Spleen (tissue), 7 donors: ENCODE results near the gene EOGT.

Source experiments
- POLR2A ChIP-seq, 3 donors: fragments of 450-650 bp; IDR thresholded peaks; one replicate each; pipeline ENCODE4 v1.5.1; 2017; ENCODE audit warnings: antibody characterized with exemption in 3 of 3, mild to moderate bottlenecking in 1 of 3
- POLR2AphosphoS5 ChIP-seq, 3 donors: sonication (generic); formaldehyde crosslinking; IDR thresholded peaks; one replicate each; pipeline ENCODE4 v1.5.1; 2017; ENCODE audit warnings: antibody characterized with exemption in 3 of 3
- TF ChIP-seq, protein P1 (sequence below), 11 experiments: fragments of 200-600 bp in 7 of 11; fragments of 450-650 bp in 4 of 11; sonication (generic) in 4 of 11; IDR thresholded peaks in 8 of 11; conservative IDR thresholded peaks in 3 of 11; 1 replicate in 7 of 11; 2 replicates in 4 of 11; pipeline versions ENCODE4 v1.4.0 to v1.8.0; 2016 to 2021; ENCODE audit warnings: antibody characterized with exemption in 11 of 11, inconsistent platforms in 4 of 11, mild to moderate bottlenecking in 1 of 11
- donor health status: DM: no; HTN: no; CAD: no; lungs with moderate emphysema.
- donor health status: DM: no; HTN: no; CAD: no.
- donor health status: DM: no; HTN: no; CAD: no.

DNA sequence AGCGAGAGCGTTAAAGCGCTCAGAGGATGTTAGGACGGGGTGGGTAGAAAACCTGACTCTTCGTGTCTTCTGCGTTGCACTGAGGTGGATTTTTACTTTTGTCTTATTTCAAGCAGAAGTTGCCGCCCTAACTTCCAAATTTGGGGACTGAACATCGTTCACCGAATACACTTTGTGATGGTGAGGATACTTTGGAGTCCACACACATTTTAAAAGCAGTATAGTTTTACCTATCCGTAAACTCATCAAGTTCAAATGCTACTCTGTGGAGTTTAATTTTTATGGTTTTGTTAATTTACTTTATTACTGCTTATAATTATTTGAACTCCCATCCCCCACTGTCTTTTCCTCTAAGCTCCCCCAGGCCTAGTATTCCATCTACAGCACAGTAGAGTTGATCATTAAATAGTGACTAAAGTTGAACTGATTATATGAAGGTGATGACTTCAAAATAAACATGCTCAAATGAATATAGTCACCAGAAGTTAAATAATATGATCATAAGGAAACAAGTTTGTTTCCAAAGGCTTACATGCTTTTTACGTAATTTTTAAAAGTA lies 617 bp upstream of the EOGT start:
- TF ChIP-seq, protein P1, sequence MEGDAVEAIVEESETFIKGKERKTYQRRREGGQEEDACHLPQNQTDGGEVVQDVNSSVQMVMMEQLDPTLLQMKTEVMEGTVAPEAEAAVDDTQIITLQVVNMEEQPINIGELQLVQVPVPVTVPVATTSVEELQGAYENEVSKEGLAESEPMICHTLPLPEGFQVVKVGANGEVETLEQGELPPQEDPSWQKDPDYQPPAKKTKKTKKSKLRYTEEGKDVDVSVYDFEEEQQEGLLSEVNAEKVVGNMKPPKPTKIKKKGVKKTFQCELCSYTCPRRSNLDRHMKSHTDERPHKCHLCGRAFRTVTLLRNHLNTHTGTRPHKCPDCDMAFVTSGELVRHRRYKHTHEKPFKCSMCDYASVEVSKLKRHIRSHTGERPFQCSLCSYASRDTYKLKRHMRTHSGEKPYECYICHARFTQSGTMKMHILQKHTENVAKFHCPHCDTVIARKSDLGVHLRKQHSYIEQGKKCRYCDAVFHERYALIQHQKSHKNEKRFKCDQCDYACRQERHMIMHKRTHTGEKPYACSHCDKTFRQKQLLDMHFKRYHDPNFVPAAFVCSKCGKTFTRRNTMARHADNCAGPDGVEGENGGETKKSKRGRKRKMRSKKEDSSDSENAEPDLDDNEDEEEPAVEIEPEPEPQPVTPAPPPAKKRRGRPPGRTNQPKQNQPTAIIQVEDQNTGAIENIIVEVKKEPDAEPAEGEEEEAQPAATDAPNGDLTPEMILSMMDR (IDR thresholded peaks at IDR 0.05 in 8 of 11, conservative IDR thresholded peaks at IDR 0.05 in 3 of 11): no peak
- TF ChIP-seq POLR2AphosphoS5 (IDR thresholded peaks at IDR 0.05) (no peak), POLR2A (IDR thresholded peaks at IDR 0.05) (no peak)
